Hepatic stellate cell (primary cell): ENCODE data around the gene PCNT.

Experiments used
- DNase-seq: peaks from one replicate; pipeline ENCODE4 v3.0.0; 2011; ENCODE audit warnings: low spot score

Gene PCNT

GRCh38 chr21:46409641-46410406, 85.9 kb downstream of the PCNT start:
- DNase-seq, result no peak

- DNase-seq, result no peak
These were observed 86.6 kb downstream of the PCNT start for GRCh38 chr21:46410516-46410915.

- no peak for DNase-seq
These were observed 87.3 kb downstream of the PCNT start for GRCh38 chr21:46411236-46411635.

GRCh38 chr21:46411691-46412090, 87.7 kb downstream of the PCNT start:
- no peak for DNase-seq

- DNase-seq, result no peak
These were observed 88.8 kb downstream of the PCNT start for GRCh38 chr21:46412521-46413364.

GRCh38 chr21:46413365-46413696, 89.4 kb downstream of the PCNT start:
- no peak for DNase-seq

GRCh38 chr21:46414965-46415275, 91.0 kb downstream of the PCNT start:
- no peak for DNase-seq

- DNase-seq, result no peak
These were observed 92.6 kb downstream of the PCNT start for GRCh38 chr21:46416551-46416950.

GRCh38 chr21:46418265-46418946, 94.5 kb downstream of the PCNT start:
- DNase-seq, result no peak

- DNase-seq, result no peak
These were observed 96.6 kb downstream of the PCNT start for GRCh38 chr21:46420241-46421190.

- no peak for DNase-seq
These were observed 97.3 kb downstream of the PCNT start for GRCh38 chr21:46421191-46421750.

- DNase-seq, result no peak
These were observed 98.0 kb downstream of the PCNT start for GRCh38 chr21:46421756-46422555.

- DNase-seq, result no peak
These were observed 98.8 kb downstream of the PCNT start for GRCh38 chr21:46422636-46423241.

- DNase-seq, result no peak
These were observed 99.6 kb downstream of the PCNT start for GRCh38 chr21:46423546-46424038.

- no peak for DNase-seq
These were observed 100.2 kb downstream of the PCNT start for GRCh38 chr21:46424039-46424591.

- DNase-seq, result no peak
These were observed 100.7 kb downstream of the PCNT start for GRCh38 chr21:46424621-46425020.

GRCh38 chr21:46425041-46425440, 101.1 kb downstream of the PCNT start:
- DNase-seq, result no peak

- no peak for DNase-seq
These were observed 101.6 kb downstream of the PCNT start for GRCh38 chr21:46425571-46425970.

- no peak for DNase-seq
These were observed 102.5 kb downstream of the PCNT start for GRCh38 chr21:46426313-46427046.
